SU-DHL-6 (cell line): Measurements from ENCODE around the gene LEMD2.

Source experiments
- H2AFZ ChIP-seq: fragments of 200-600 bp; sonication (generic); 2 replicates; pipeline ENCODE4 v1.6.1; 2014; ENCODE audit warnings: low read depth, mild to moderate bottlenecking, moderate library complexity, mixed read lengths, antibody characterized with exemption, low read length; ENCODE audit not compliant: severe bottlenecking
- H3F3A ChIP-seq: fragments of 200-600 bp; shearing (Covaris generic); 2 replicates; pipeline ENCODE4 v1.6.0; 2016; ENCODE audit warnings: antibody characterized with exemption, mild to moderate bottlenecking; ENCODE audit not compliant: insufficient read depth
- H3K27ac ChIP-seq: fragments of 200-600 bp; sonication (generic); 2 replicates; pipeline ENCODE4 v1.5.1; 2016; ENCODE audit warnings: low read depth, mild to moderate bottlenecking, low read length, moderate library complexity, mixed read lengths
- H3K27me3 ChIP-seq: fragments of 200-600 bp; sonication (generic), shearing (Covaris generic); 2 replicates; pipeline ENCODE4 v1.6.0; 2014; ENCODE audit warnings: mild to moderate bottlenecking, low read length
- H3K36me3 ChIP-seq: fragments of 200-600 bp; sonication (generic); 2 replicates; pipeline ENCODE4 v1.6.1; 2014; ENCODE audit warnings: mild to moderate bottlenecking, low read length, mixed read lengths
- H3K4me2 ChIP-seq: fragments of 300-600, 200-600 bp; shearing (Covaris generic), sonication (generic); 2 replicates; pipeline ENCODE4 v1.6.0; 2014; ENCODE audit warnings: low read length, low read depth, mild to moderate bottlenecking; ENCODE audit not compliant: poor library complexity, severe bottlenecking
- H3K4me3 ChIP-seq: fragments of 200-600 bp; sonication (generic); 2 replicates; pipeline ENCODE4 v1.5.1; 2014; ENCODE audit warnings: antibody characterized with exemption, low read length, mild to moderate bottlenecking, mixed read lengths; ENCODE audit not compliant: insufficient read depth, poor library complexity, severe bottlenecking
- H3K79me2 ChIP-seq: fragments of 200-600 bp; sonication (generic); 2 replicates; pipeline ENCODE4 v1.6.1; 2014; ENCODE audit warnings: mild to moderate bottlenecking, low read length, moderate library complexity; ENCODE audit not compliant: insufficient read depth
- H3K9ac ChIP-seq: fragments of 200-600 bp; sonication (generic); 2 replicates; pipeline ENCODE4 v1.7.0; 2014; ENCODE audit warnings: mild to moderate bottlenecking, low read length
- H3K9me2 ChIP-seq: fragments of 200-600 bp; sonication (generic); replicated peaks from 2 replicates; pipeline ENCODE4 v1.6.1; 2014; ENCODE audit warnings: low read length; ENCODE audit not compliant: insufficient read depth
- H3K9me3 ChIP-seq: fragments of 200-600 bp; sonication (generic); 2 replicates; pipeline ENCODE4 v1.6.1; 2014; ENCODE audit warnings: low read length, mixed read lengths; ENCODE audit not compliant: insufficient read depth
- H4K20me1 ChIP-seq: fragments of 200-600 bp; sonication (generic); 2 replicates; pipeline ENCODE4 v1.6.1; 2014; ENCODE audit warnings: low read depth, mild to moderate bottlenecking, antibody characterized with exemption, low read length, moderate library complexity, mixed read lengths
- EZH2phosphoT487 ChIP-seq: fragments of 200-600 bp; sonication (generic), shearing (Covaris generic); conservative IDR thresholded peaks from 2 replicates; pipeline ENCODE4 v1.6.1; 2018; ENCODE audit warnings: mild to moderate bottlenecking, antibody characterized with exemption, low read length, moderate library complexity, mixed read lengths
- TF ChIP-seq, protein P1 (sequence below): fragments of 200-600 bp; sonication (generic); IDR thresholded peaks from one replicate; pipeline ENCODE4 v1.5.1; 2017; ENCODE audit warnings: antibody characterized with exemption, mild to moderate bottlenecking, low read length, moderate library complexity; ENCODE audit not compliant: insufficient read depth, poor library complexity, severe bottlenecking

Gene LEMD2

DNA sequence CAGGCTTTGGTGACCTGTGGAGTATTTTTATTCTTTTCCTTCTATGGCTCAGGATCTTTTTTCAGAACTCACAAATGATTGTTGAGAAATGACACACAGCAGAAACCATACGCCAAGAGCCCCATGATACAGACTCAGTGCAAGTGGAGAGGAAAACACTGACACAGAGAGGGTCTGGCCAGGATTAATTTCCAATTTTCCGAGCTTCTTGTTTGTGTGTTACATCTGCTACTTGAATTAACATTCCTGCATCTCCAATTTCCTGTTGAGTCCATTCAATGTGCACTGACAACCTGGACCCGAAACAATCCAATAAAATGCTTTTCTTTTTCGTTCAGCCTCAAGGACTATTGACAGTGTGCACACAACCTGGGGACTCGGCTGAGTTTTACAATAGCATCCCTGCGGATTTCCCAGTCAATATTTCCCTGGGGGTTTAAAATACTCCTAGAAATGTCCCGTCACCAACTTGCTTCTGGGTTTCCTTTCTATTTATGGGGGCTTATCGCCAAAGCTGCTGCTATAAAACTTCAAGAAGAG, 19.8 kb upstream of the LEMD2 start:
- no peaks in the 10 kb centered on the region for H3K27me3 ChIP-seq

DNA sequence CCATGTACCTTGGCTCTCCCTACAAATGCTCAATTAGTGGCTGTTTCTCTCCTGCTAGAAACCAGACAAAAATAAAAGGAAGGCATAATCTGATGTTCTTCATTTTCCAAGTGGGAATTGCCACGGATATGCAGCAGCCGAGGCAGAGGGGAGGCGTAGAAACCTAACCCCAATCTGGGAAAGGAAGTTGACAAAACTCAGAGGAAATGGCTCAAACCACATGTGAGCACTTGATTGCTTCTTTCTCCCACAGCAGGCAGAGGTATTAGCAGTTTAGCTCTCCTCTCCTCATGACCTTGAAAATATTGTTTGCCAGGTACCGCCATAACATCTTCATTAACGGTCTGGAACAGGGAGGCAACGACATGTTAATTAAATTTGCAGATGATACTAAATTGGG, 18.7 kb upstream of the LEMD2 start:
- no peak overlapping the region for H3K27ac ChIP-seq
- H3K36me3 ChIP-seq: no peaks in the 10 kb centered on the region
- no peaks in the 10 kb centered on the region for H3F3A ChIP-seq
- H3K79me2 ChIP-seq: no peaks in the 10 kb centered on the region
- H3K9me2 ChIP-seq: no peaks in the 10 kb centered on the region
- no peak overlapping the region for H3K4me3 ChIP-seq
- no peaks in the 10 kb centered on the region for H3K9me3 ChIP-seq
- no peak overlapping the region for H3K9ac ChIP-seq
- no peak overlapping the region for H2AFZ ChIP-seq
- H3K27me3 ChIP-seq: no peaks in the 10 kb centered on the region
- H3K4me2 ChIP-seq: no peak overlapping the region
- TF ChIP-seq, protein P1, sequence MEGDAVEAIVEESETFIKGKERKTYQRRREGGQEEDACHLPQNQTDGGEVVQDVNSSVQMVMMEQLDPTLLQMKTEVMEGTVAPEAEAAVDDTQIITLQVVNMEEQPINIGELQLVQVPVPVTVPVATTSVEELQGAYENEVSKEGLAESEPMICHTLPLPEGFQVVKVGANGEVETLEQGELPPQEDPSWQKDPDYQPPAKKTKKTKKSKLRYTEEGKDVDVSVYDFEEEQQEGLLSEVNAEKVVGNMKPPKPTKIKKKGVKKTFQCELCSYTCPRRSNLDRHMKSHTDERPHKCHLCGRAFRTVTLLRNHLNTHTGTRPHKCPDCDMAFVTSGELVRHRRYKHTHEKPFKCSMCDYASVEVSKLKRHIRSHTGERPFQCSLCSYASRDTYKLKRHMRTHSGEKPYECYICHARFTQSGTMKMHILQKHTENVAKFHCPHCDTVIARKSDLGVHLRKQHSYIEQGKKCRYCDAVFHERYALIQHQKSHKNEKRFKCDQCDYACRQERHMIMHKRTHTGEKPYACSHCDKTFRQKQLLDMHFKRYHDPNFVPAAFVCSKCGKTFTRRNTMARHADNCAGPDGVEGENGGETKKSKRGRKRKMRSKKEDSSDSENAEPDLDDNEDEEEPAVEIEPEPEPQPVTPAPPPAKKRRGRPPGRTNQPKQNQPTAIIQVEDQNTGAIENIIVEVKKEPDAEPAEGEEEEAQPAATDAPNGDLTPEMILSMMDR: no peak
- no peak for TF ChIP-seq EZH2phosphoT487
- no peaks in the 10 kb centered on the region for H4K20me1 ChIP-seq

More for the DNA sequence above, 19.8 kb upstream of the LEMD2 start:
- H3K9me2 ChIP-seq: no peaks in the 10 kb centered on the region
- H3K36me3 ChIP-seq: no peaks in the 10 kb centered on the region
- no peaks in the 10 kb centered on the region for H4K20me1 ChIP-seq
- H3K79me2 ChIP-seq: no peaks in the 10 kb centered on the region
- H3K9me3 ChIP-seq: no peaks in the 10 kb centered on the region
- no peak overlapping the region for H2AFZ ChIP-seq
- TF ChIP-seq, protein P1: no peak
- no peak for TF ChIP-seq EZH2phosphoT487
- no peaks in the 10 kb centered on the region for H3F3A ChIP-seq
- H3K27ac ChIP-seq: no peak overlapping the region
- H3K4me2 ChIP-seq: no peak overlapping the region
- H3K4me3 ChIP-seq: no peak overlapping the region
- no peak overlapping the region for H3K9ac ChIP-seq

DNA sequence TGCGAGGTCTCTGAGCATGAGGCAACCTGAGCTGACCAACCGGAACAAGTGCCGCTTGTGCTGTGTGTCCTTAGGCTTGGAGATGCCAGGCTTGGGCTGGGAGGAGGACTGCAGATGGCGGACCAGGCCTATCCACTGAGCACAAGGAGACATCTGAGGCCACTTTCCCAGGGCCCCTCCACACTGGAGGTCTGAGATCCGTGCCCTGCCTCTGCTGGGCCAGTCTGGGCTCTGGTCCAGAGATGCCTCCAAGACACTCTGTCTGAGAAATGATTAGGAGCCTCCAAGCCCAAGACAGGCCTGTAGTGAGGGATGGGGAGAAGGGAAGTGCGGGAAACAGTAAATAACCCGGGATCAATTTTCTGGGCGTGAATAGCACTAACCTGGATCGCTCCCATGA, 17.9 kb upstream of the LEMD2 start:
- no peaks in the 10 kb centered on the region for H3F3A ChIP-seq
- no peaks in the 10 kb centered on the region for H3K36me3 ChIP-seq
- no peak overlapping the region for H3K27ac ChIP-seq
- no peaks in the 10 kb centered on the region for H3K27me3 ChIP-seq
- no peak overlapping the region for H3K4me3 ChIP-seq
- no peaks in the 10 kb centered on the region for H3K9me3 ChIP-seq
- no peak overlapping the region for H2AFZ ChIP-seq
- no peak for TF ChIP-seq EZH2phosphoT487
- TF ChIP-seq, protein P1: no peak
- H3K9me2 ChIP-seq: no peaks in the 10 kb centered on the region
- no peak overlapping the region for H3K9ac ChIP-seq
- H3K4me2 ChIP-seq: no peak overlapping the region
- no peaks in the 10 kb centered on the region for H3K79me2 ChIP-seq
- H4K20me1 ChIP-seq: no peaks in the 10 kb centered on the region
